Measurements from ENCODE around the gene FAM114A1. TPM values are rescaled to one million over a fixed set of nuclear protein-coding genes. Genes with fewer than 3 reads are reported as not detected.
"Not testable (repeated sequence)": the region's sequence is repeated elsewhere in the genome, so short reads cannot be mapped to it uniquely, and the experiment has no call there.

Gene FAM114A1
- total RNA-seq, 1 experiment from 2014 or later = 33.0 TPM

- in situ Hi-C loops (cut with HindIII; ENCODE audit: low pct_unique_long_range_greater_than_20kb, low sequenced_read_pairs) = no loop called here
- no peak for DNase-seq (ENCODE audit: low read depth, low spot score)
These were observed 79.3 kb downstream of the FAM114A1 start for GRCh38 chr4:38946919-38947318.

GRCh38 chr4:38948551-38948950, 80.9 kb downstream of the FAM114A1 start:
- in situ Hi-C loops (cut with HindIII; ENCODE audit: low pct_unique_long_range_greater_than_20kb, low sequenced_read_pairs) = no loop called here
- no peak for DNase-seq (ENCODE audit: low read depth, low spot score)

- no peak for DNase-seq (ENCODE audit: low read depth, low spot score)
- in situ Hi-C loops (cut with HindIII; ENCODE audit: low pct_unique_long_range_greater_than_20kb, low sequenced_read_pairs) = no loop called here
These were observed 81.9 kb downstream of the FAM114A1 start for GRCh38 chr4:38949411-38950051.

GRCh38 chr4:38950159-38950558, 82.6 kb downstream of the FAM114A1 start:
- in situ Hi-C loops (cut with HindIII; ENCODE audit: low pct_unique_long_range_greater_than_20kb, low sequenced_read_pairs) = no loop called here
- no peak for DNase-seq (ENCODE audit: low read depth, low spot score)

- in situ Hi-C loops (cut with HindIII; ENCODE audit: low pct_unique_long_range_greater_than_20kb, low sequenced_read_pairs) = no loop called here
- DNase-seq (ENCODE audit: low read depth, low spot score) = no peak
These were observed 83.1 kb downstream of the FAM114A1 start for GRCh38 chr4:38950734-38951133.

GRCh38 chr4:38951598-38951997, 84.0 kb downstream of the FAM114A1 start:
- in situ Hi-C loops (cut with HindIII; ENCODE audit: low pct_unique_long_range_greater_than_20kb, low sequenced_read_pairs) = no loop called here
- no peak for DNase-seq (ENCODE audit: low read depth, low spot score)

GRCh38 chr4:38952017-38952416, 84.4 kb downstream of the FAM114A1 start:
- DNase-seq (ENCODE audit: low read depth, low spot score) = no peak
- in situ Hi-C loops (cut with HindIII; ENCODE audit: low pct_unique_long_range_greater_than_20kb, low sequenced_read_pairs) = no loop called here

GRCh38 chr4:38954727-38955126, 87.1 kb downstream of the FAM114A1 start:
- in situ Hi-C loops (cut with HindIII; ENCODE audit: low pct_unique_long_range_greater_than_20kb, low sequenced_read_pairs) = no loop called here
- no peak for DNase-seq (ENCODE audit: low read depth, low spot score)

GRCh38 chr4:38955957-38956356, 88.4 kb downstream of the FAM114A1 start:
- in situ Hi-C loops (cut with HindIII; ENCODE audit: low pct_unique_long_range_greater_than_20kb, low sequenced_read_pairs) = no loop called here
- DNase-seq (ENCODE audit: low read depth, low spot score) = no peak

- no peak for DNase-seq (ENCODE audit: low read depth, low spot score)
- in situ Hi-C loops (cut with HindIII; ENCODE audit: low pct_unique_long_range_greater_than_20kb, low sequenced_read_pairs) = no loop called here
These were observed 89.7 kb downstream of the FAM114A1 start for GRCh38 chr4:38957261-38957815.

- no peak for DNase-seq (ENCODE audit: low read depth, low spot score)
- in situ Hi-C loops (cut with HindIII; ENCODE audit: low pct_unique_long_range_greater_than_20kb, low sequenced_read_pairs) = no loop called here
These were observed 90.3 kb downstream of the FAM114A1 start for GRCh38 chr4:38957893-38958292.

GRCh38 chr4:38958453-38959190, 91.0 kb downstream of the FAM114A1 start:
- DNase-seq (ENCODE audit: low read depth, low spot score) = no peak
- in situ Hi-C loops (cut with HindIII; ENCODE audit: low pct_unique_long_range_greater_than_20kb, low sequenced_read_pairs) = no loop called here

GRCh38 chr4:38959248-38959647, 91.6 kb downstream of the FAM114A1 start:
- in situ Hi-C loops (cut with HindIII; ENCODE audit: low pct_unique_long_range_greater_than_20kb, low sequenced_read_pairs) = not testable (repeated sequence)

GRCh38 chr4:38964942-38965775, 97.6 kb downstream of the FAM114A1 start:
- no peak for DNase-seq (ENCODE audit: low read depth, low spot score)
- in situ Hi-C loops (cut with HindIII; ENCODE audit: low pct_unique_long_range_greater_than_20kb, low sequenced_read_pairs) = no loop called here

More at GRCh38 chr4:38959248-38959647, 91.6 kb downstream of the FAM114A1 start:
- not testable (repeated sequence) for DNase-seq (ENCODE audit: low read depth, low spot score)

- no peak for DNase-seq (ENCODE audit: low read depth, low spot score)
- in situ Hi-C loops (cut with HindIII; ENCODE audit: low pct_unique_long_range_greater_than_20kb, low sequenced_read_pairs) = no loop called here
These were observed 98.3 kb downstream of the FAM114A1 start for GRCh38 chr4:38965866-38966265.

GRCh38 chr4:38967260-38968095, 99.9 kb downstream of the FAM114A1 start:
- in situ Hi-C loops (cut with HindIII; ENCODE audit: low pct_unique_long_range_greater_than_20kb, low sequenced_read_pairs) = no loop called here
- DNase-seq (ENCODE audit: low read depth, low spot score) = peak; percentile 38

GRCh38 chr4:38968668-38969067, 101.1 kb downstream of the FAM114A1 start:
- DNase-seq (ENCODE audit: low read depth, low spot score) = no peak
- in situ Hi-C loops (cut with HindIII; ENCODE audit: low pct_unique_long_range_greater_than_20kb, low sequenced_read_pairs) = no loop called here
